Measurements from ENCODE around the gene CHAF1B.

DNA sequence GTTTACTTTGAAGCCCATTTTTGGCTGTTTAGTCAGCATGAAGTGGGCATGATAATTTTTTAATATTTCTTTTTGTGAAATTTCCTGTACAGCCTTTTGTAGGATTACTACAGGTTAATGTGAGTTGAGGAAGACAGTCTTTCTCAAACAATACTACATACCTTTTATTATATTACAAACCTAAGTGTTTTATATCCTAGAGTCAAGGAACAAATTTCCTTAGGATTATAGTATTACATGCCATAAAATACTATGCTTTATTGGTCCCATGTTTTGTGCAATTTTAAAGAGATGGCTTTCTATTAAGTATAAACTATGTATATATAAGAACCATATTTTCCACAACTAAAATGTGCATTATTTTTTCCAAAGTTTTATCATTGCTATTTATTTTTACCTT, 9.2 kb upstream of the CHAF1B start:
- TF ChIP-seq CTCF (IDR thresholded peaks at IDR 0.05; ENCODE audit: borderline replicate concordance, extremely low read depth, low read length, poor library complexity, severe bottlenecking) = no peak
- TF ChIP-seq EZH2 (IDR thresholded peaks at IDR 0.05; ENCODE audit: borderline replicate concordance, low read depth, low read length, severe bottlenecking) = no peak
